HG02840 (cell line): ENCODE measurements around the gene RABGAP1L.
"Not testable (repeated sequence)": the region's sequence is repeated elsewhere in the genome, so short reads cannot be mapped to it uniquely, and the experiment has no call there.

Experiments used
- ATAC-seq: cut with Tn5 transposase; IDR thresholded peaks from one replicate; pipeline ENCODE4 v1.9.1; 2021; ENCODE audit warnings: mild to moderate bottlenecking, moderate library complexity, moderate number of reproducible peaks; ENCODE audit not compliant: unreplicated experiment, low FRiP score

RABGAP1L gene

GRCh38 chr1:174352883-174353608 lies 193.7 kb downstream of the RABGAP1L start:
- ATAC-seq, result no peak

DNA sequence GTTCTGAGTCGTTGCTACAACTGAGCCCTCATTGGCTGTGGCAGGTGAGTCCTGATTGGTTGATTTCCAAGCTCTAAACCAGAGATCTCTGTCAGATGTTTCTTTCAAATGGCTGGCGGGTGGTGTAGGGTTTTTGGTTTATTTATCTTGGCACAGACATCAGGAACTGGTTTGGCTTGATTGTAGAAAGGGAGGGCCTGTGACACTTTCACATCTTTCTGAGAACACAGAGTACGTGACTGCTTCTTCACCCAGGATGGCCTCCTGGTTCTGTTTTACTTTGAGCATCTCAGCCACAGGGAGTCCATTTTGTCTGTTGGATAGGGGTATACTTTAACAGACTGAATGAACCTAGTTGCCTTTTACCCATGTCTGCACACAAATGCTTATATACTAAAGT lies 199.0 kb downstream of the RABGAP1L start:
- ATAC-seq, result no peak

- no peak for ATAC-seq
These were observed 199.6 kb downstream of the RABGAP1L start for GRCh38 chr1:174358786-174359453.

GRCh38 chr1:174359454-174359805 lies 200.1 kb downstream of the RABGAP1L start:
- ATAC-seq, result no peak

DNA sequence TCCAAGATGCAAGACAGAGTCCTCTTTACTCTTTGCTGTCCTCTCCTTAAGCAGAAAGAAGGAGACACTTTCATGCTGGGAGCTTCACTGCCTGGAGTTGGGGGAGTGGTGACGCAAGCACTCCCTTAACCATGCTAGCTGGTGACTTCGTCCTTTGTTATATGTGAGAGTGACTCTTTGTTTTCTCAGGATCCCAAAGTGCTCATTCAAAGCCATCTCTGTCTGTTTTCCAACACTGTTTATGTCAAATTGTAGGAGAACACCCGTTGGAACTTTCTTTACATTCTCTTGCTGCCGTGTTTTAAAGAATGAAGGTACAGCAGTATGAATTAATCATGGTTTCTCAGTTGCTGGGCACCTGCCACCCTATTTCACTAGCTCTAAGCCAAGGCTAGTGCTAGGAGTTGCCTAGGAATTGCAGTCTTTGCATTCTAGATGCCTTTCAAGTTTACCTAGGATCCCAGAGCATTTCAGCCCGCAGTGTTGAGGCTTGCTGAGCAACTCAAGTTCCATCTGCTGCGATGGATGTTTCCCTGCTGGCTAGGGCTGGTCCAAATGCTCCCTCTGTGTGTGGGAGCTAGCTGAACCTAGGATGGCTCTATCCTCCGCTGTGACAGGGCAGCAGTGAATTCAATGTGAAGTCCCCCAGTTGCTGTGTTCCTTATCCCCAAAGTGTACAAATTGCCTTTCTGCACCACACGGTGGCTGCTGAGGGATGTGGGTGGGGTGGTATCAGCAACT lies 205.8 kb downstream of the RABGAP1L start:
- no peak for ATAC-seq

GRCh38 chr1:174366946-174367345 lies 207.6 kb downstream of the RABGAP1L start:
- ATAC-seq, result no peak

- ATAC-seq, result no peak
These were observed 208.6 kb downstream of the RABGAP1L start for GRCh38 chr1:174367892-174368291.

GRCh38 chr1:174376030-174376429 lies 216.7 kb downstream of the RABGAP1L start:
- ATAC-seq, result no peak

DNA sequence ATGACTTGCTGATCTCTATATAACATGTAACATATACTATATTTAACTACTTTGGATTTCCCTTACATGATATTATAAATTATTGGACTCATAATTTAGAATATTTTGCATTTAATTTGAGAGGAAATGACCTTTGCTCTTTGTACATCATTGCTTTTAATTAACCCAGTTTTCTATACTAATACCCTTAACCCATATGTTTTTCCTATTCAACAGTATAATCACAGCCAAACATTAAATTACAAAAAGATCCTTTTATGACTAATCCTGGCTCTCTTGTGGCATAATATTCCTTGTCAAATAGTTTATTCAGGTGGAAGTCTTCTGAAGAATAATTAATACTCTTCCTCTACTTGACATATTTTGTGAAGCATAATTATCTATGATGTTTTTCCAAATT lies 232.4 kb downstream of the RABGAP1L start:
- no peak for ATAC-seq

- ATAC-seq, result no peak
These were observed 234.6 kb downstream of the RABGAP1L start for GRCh38 chr1:174393885-174394284.

- ATAC-seq, result no peak
These were observed 237.9 kb downstream of the RABGAP1L start for GRCh38 chr1:174397261-174397660.

GRCh38 chr1:174398246-174398645 lies 238.9 kb downstream of the RABGAP1L start:
- ATAC-seq, result no peak

DNA sequence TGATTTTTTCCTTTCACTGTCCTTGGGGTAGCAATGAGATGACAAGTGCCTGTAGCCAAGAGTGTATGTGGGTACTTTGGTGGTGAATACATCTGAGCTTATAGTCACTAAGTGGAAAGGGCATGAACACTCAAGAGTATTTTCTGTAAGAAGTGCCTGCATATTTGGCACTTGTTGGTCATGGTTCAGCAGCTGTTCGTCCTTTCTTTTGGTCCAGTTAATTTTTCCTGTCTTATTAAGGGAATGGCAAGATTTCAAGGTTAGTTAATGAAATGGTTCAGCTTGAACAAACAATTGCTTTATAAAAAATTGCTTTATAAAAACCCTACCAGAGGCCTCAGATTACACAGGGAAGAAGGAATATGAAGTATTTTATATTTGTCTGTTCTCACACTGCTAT lies 239.9 kb downstream of the RABGAP1L start:
- no peak for ATAC-seq

- ATAC-seq, result no peak
These were observed 241.8 kb downstream of the RABGAP1L start for GRCh38 chr1:174401075-174401474.

DNA sequence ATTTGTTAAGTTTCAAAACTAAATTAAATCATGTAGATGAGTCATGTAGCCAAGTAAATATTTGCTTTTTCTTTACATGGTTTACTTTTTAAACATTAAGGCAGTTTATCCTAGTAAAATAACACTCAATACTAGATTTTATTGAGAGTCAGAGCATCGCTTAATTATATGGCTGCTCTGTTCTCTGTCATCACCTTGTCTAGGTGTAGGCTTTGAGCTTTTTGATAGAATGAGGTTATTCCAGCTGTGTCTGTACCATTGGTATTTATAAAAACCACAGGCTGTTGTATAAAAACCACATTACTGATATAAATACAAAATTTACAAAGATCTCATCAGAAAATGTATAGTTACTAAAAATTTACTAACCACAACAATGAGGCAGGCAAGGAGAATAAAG lies 245.9 kb downstream of the RABGAP1L start:
- ATAC-seq, result no peak

- no peak for ATAC-seq
These were observed 247.1 kb downstream of the RABGAP1L start for GRCh38 chr1:174406421-174406820.

GRCh38 chr1:174407665-174408064 lies 248.3 kb downstream of the RABGAP1L start:
- no peak for ATAC-seq

- ATAC-seq, result no peak
These were observed 248.8 kb downstream of the RABGAP1L start for GRCh38 chr1:174408146-174408545.

DNA sequence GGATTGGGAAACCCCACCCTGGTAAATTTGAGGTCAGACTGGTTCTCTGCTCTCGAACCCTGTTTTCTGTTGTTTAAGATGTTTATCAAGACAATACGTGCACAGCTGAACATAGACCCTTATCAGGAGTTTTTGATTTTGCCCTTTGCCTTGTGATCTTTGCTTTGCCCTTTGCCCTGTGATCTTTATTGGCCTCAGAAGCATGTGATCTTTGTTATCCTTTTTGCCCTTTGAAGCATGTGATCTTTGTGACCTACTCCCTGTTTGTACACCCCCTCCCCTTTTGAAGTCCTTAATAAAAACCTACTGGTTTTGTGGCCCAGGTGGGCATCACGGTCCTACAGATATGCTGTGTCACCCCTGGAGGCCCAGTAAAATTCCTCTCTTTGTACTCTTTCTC lies 250.5 kb downstream of the RABGAP1L start:
- not testable (repeated sequence) for ATAC-seq

DNA sequence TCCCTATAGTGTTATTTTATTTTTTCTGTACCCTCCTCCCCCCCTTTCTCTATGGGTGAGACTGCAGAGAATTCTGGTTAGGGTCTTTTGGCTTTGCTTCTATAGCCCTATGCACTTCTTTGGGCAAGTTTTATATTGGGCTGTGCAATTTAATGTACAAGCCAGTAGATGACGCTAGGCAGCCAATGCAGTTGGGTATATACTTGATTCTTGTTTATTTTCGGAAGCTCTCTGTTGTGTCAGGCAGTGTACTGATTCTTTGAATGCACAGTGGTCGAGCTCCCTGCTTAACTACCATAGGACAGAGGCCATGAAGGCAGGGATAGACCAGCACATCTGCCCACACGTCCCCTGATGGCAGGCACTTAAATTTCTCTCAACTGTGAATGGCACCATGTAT lies 254.3 kb downstream of the RABGAP1L start:
- no peak for ATAC-seq

DNA sequence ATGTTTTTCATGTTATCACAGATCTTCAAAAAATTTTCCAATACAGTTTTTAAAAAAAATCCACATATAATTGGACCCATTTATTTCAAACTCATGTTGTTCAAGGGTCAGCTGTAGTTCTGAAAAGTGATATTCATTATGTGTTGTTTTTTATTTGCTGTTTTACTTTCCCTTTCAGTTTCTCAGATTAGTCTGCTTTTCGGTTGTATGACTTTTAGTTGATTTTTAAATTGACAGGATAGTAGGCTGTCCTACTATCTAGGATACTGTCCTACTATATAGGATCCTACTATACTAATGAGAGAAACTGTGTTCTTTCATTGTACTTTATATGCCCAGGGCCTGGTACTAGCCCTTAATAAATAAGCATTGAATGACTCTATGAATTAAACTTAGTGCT lies 254.9 kb downstream of the RABGAP1L start:
- no peak for ATAC-seq

DNA sequence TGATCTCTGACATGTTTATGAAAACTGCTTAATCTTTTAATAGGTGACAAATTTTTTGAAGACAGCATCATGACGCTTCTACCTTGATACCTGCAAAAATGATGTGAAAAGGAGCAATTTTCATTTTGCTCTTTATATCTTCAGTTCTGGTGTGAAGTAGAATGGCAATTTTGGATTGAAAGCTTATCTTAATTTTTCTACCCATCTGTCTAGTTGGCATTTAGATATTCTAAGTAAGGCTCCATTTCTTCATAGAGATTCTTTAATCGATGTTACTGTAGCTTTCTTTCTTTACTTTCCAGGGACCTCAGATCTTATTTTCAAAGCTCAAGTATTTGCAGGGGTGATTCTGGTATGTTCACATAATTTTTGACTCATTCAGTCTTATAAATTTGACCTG lies 256.2 kb downstream of the RABGAP1L start:
- no peak for ATAC-seq
